GM18498 (cell line): Measurements from ENCODE around the gene DSCAM.

Experiments
- ATAC-seq: cut with Tn5 transposase; IDR thresholded peaks from one replicate; pipeline ENCODE4 v1.9.1; 2021; ENCODE audit warnings: mild to moderate bottlenecking, moderate library complexity; ENCODE audit not compliant: unreplicated experiment

DSCAM gene

DNA sequence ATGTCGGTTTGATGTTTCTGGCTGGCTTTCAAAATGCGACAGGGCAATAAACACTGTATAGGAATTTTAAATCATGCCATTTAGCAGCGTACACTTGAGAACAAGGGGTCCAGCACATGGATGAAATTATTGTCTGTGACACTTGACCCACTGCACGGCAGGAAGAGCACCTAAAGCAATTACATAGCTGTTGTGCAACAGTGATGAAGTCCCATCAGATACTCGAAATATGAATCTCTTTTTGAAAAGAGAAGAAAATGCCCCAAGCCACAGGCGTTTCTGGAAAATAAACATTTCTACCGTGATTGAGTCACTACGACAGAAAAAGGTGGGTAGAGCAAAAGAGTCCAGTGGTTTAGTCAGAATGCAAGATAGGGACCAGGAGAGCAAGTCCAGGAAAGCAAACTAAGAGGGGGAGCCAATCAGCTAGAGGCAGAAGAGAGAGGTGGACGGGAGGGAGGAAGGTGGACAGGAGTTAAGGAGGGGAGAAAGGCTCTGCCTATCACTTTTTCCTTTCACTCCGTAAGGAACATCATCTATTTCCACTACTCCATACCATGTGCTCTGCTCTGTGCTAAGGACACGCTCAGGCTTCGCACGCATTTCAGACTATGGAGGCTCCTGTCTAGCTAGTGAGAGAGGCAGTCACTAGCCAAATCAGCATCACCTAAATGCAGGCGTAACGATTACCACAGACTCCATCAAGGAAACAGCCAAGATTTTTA is 6.4 kb downstream of the DSCAM start:
- ATAC-seq, result no peak

DNA sequence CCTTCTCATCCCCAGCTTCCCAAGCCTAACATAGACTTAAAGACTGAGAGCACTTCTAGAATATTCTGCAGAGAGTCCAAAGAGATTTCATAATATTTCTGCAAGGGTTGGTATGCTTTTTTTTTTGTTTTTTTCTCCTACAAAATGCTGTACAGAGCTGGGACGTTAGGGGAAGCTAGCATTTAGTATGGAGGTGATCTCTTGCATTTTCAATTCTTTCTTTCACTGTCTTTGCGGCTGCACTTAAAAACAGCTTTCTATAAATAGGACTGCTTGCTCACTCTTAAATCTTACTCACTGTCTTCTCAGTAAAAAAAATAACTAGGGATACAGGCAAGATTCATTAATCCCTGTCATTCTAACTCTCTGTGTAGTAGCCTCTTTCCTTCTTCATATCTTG is 7.4 kb downstream of the DSCAM start:
- ATAC-seq, result no peak

GRCh38 chr21:40837456-40837855 is 9.5 kb downstream of the DSCAM start:
- ATAC-seq, result no peak

DNA sequence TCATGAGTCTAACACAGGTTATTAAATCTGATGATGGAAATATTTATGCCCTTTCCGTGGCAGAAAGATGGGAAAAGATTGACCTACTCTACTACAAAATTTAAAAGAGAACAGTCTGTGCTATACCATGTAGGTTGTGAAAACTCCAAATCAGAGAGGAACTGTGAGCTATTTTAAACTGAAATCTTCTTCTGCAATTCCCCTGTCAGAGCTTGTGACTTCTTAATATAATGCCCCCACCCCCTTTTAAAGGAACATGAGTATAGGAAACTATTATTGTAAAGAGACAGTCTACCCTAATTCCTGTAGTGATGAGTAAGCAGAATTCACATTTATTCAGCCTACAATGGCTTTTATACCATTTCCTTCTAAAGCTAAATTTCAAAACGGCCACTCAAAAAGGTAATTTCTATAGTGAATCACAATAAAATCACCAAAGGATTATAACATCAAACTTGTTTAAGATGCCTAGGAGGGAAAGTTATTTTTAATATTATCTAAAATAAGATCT is 11.7 kb downstream of the DSCAM start:
- ATAC-seq, result no peak

GRCh38 chr21:40833184-40833583 is 13.8 kb downstream of the DSCAM start:
- ATAC-seq, result no peak

- ATAC-seq, result no peak
These were observed 14.6 kb downstream of the DSCAM start for GRCh38 chr21:40832316-40832715.

DNA sequence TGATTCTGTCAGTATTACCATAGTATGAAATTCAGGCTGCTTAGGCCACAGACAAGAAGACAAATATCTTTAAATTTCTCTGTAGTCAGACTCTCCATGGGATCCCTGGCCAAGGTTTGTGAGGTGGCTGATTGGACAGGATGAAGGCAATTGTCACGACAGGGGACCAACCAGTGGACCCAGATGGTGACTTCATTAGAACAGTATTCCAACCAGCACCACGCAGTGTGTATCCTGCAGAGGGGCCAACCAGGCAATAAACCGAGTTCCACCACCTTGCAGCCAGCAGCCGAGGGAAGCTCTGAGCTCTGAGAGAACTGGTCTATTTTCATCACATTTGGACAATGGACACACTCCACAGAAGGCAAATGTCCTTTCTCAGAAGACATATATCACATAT is 16.1 kb downstream of the DSCAM start:
- no peak for ATAC-seq

GRCh38 chr21:40829791-40830190 is 17.2 kb downstream of the DSCAM start:
- no peak for ATAC-seq

- ATAC-seq, result no peak
These were observed 17.6 kb downstream of the DSCAM start for GRCh38 chr21:40829308-40829707.

GRCh38 chr21:40827509-40827908 is 19.4 kb downstream of the DSCAM start:
- ATAC-seq, result no peak

GRCh38 chr21:40819071-40819900 is 27.7 kb downstream of the DSCAM start:
- no peak for ATAC-seq

- ATAC-seq, result no peak
These were observed 33.0 kb downstream of the DSCAM start for GRCh38 chr21:40813918-40814317.

GRCh38 chr21:40809673-40810197 is 37.2 kb downstream of the DSCAM start:
- ATAC-seq, result no peak

GRCh38 chr21:40803101-40803500 is 43.9 kb downstream of the DSCAM start:
- no peak for ATAC-seq

GRCh38 chr21:40800126-40800525 is 46.8 kb downstream of the DSCAM start:
- no peak for ATAC-seq

DNA sequence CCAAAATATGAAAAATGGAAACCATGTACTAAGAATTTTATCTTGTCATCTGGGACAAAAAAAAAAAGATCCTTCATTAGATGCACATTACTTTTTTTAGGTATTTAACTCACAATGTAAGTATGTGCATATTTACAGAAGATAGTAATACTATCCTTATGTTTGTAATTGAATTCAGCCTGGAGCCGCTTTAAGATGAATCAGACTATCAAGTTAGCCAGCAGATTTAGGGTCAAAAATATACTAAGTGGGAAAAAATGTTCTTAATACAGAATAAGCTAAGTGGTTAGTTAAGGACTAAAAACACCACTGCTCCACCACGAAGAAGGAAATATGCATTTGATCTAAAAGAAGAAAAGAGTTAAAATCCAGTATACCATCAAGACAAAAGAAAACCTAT is 49.1 kb downstream of the DSCAM start:
- ATAC-seq, result no peak

DNA sequence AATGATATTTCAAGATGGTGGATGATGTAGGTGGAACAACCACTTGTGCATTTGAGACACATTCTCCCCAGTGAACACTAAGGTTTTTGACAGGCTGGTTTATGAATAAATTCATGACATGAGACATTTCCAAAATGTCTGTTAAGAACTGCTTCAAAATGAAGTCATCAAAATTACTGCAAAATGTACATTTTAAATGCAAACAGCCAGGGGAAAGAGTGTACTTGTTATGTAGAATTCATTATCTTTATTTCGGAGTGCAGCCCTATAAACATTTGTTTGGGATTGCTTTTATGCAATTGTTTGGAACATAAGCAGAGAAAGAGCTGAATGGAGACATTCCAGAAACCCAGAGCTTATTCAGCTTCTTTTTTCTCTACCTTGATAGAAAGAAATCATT is 49.5 kb downstream of the DSCAM start:
- no peak for ATAC-seq

GRCh38 chr21:40796464-40796863 is 50.5 kb downstream of the DSCAM start:
- no peak for ATAC-seq

DNA sequence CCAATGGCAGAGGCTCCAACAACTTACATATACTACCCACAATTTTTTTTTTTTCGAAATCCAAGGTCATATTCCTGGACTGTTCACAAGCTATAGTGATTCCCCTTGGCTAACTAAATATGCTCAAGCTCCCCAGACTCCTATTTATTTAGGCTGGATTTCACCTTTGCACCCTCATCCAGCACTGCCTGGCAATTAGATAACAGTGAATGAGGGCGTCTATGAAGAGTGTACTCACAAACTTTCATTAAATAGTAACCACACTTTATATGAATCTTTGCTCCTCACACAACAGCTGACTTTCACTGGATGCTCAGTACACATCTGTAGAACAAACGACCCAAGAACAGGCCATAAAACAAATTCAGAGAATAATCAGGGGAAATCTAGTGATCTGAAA is 51.6 kb downstream of the DSCAM start:
- ATAC-seq, result no peak

DNA sequence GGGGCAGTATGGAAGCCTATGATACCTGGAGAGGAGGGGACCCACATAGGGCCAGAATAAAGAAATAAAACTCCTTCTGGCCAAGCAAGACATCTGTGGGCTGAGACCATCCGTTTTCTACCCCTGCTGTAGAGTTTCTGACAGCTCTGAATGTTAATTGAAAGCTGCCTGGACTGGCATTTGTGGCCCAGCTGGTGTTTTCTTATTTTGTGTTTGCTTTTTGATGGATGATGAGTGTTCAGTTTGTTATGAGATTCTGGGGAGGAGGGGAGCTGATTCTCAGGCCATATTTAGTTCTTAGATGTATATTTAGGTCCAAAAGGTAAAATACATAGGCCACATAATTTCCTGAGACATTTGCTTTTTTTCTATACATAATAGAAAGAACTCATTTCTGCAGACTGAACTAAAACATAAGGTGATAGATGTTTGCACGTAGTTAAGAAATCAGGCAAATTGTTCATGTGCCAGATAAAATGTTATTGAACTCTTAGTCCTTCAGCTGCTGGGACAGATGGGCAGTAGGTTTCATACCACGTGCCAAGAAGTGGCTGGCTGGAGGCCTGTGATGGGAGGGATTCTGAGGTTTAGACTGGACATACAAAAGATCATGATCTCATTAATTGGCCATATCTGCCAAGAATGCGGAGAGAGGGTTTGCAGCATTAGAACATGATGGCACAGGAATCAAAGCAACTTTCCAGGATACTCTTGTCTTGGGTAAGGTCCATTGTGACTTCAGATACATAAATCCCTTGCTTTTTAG is 54.1 kb downstream of the DSCAM start:
- ATAC-seq, result no peak

DNA sequence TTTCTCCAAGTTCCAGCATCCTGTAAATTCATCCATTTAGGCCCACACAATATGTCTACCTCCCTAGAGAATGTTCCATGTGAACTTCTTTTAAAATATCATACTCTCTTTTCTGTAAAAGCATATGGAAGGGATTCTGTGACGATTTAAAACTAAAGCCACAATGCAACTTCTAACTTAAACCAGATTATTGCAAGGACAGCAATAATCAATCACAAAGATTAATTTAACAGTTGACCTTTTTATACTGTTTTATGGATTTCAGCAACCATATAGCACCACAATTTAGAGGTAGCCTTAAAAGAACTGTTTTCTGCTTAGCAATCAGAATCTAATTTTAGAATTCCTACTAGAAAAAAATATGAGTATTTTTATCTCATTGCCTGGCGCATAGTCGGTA is 58.3 kb downstream of the DSCAM start:
- ATAC-seq, result no peak
